ENCODE measurements around the gene GALP. TPM values are rescaled to one million over a fixed set of nuclear protein-coding genes. Genes with fewer than 3 reads are reported as not detected.

Gene GALP
- total RNA-seq, 1 donor from 2014 or later = not detected

- Histone ChIP-seq H3K36me3 (peaks cover 32 to 77% of the 10 kb centered on the region in 2 donors), H3K4me1 (no peaks in the 10 kb centered on the region), H3K4me3 (no peak overlapping the region), H3K27ac (no peak overlapping the region), H3K27me3 (no peaks in the 10 kb centered on the region), H3K9me3 (no peaks in the 10 kb centered on the region)
- DNase-seq (ENCODE audit: low spot score in 2 of 2) = no peak
- intact Hi-C loops (cut with DNase I) = no loop called here
- TF ChIP-seq, protein P1, sequence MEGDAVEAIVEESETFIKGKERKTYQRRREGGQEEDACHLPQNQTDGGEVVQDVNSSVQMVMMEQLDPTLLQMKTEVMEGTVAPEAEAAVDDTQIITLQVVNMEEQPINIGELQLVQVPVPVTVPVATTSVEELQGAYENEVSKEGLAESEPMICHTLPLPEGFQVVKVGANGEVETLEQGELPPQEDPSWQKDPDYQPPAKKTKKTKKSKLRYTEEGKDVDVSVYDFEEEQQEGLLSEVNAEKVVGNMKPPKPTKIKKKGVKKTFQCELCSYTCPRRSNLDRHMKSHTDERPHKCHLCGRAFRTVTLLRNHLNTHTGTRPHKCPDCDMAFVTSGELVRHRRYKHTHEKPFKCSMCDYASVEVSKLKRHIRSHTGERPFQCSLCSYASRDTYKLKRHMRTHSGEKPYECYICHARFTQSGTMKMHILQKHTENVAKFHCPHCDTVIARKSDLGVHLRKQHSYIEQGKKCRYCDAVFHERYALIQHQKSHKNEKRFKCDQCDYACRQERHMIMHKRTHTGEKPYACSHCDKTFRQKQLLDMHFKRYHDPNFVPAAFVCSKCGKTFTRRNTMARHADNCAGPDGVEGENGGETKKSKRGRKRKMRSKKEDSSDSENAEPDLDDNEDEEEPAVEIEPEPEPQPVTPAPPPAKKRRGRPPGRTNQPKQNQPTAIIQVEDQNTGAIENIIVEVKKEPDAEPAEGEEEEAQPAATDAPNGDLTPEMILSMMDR (IDR thresholded peaks at IDR 0.05) = no peak
Measured at GRCh38 chr19:56156768-56157167, 19.0 kb upstream of the GALP start.

DNA sequence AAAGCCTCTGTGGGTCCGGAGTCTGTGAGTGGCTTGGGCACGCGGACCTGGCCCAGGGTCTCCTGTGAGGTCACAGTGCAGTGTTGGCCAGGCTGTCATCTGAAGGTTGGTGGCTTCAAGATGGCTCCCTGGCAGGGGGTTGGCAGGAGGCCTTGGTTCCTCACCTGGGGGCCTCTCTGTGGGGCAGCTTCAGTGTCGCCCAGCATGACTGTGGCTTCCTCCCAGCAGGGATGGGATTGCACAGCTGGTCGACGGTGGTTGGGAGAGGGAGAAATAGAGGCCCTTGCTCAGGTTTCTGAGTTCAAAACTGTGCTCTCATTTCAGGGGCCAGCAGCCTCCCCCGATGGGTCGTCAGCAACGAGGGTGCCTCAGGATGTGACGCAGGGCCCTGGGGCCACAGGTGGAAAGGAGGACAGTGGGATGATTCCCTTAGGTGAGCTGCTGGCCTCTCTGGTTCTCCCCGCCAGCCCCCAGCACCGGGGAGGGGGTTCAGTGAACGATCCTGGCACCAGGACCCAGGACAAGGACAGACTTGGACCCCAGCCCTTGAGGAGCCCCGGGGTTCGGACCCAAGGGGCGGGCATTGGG lies 17.5 kb upstream of the GALP start:
- intact Hi-C loops (cut with DNase I) = no loop called here
- H3K9me3 ChIP-seq = no peaks in the 10 kb centered on the region
- DNase-seq (ENCODE audit: low spot score in 2 of 2) = no peak
- TF ChIP-seq, protein P1 (IDR thresholded peaks at IDR 0.05) = no peak
- no peaks in the 10 kb centered on the region for H3K4me1 ChIP-seq
- H3K27me3 ChIP-seq = no peaks in the 10 kb centered on the region
- H3K4me3 ChIP-seq = no peak overlapping the region
- peaks cover 32 to 73% of the 10 kb centered on the region in 2 donors for H3K36me3 ChIP-seq
- no peak overlapping the region for H3K27ac ChIP-seq

DNA sequence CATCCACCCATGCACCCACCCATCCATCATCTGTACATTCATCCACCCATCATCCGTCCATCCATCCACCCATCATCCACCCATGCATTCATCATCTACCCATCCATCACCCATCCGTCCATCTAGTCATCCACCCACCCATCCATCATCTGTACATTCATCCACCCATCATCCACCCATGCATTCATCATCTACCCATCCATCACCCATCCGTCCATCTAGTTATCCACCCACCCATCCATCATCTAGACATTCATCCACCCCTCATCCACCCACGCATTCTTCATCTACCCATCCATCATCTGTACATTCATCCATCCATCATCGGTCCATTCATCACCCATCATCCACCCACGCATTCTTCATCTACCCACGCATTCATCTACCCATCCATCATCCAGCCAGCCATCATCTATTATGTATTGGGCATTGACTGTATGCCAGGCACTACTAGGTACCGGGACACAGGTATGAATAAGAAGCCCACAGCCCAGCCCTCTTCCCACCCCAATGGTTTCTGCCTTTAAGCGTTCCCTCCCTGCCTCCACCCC lies 16.7 kb upstream of the GALP start:
- intact Hi-C loops (cut with DNase I) = no loop called here
- TF ChIP-seq, protein P1 (IDR thresholded peaks at IDR 0.05) = no peak
- Histone ChIP-seq H3K36me3 (peaks cover 32 to 68% of the 10 kb centered on the region in 2 donors), H3K27me3 (no peaks in the 10 kb centered on the region), H3K4me3 (no peak overlapping the region), H3K27ac (no peak overlapping the region), H3K9me3 (no peaks in the 10 kb centered on the region), H3K4me1 (no peaks in the 10 kb centered on the region)
- DNase-seq (ENCODE audit: low spot score in 2 of 2) = no peak

- Histone ChIP-seq H3K9me3 (no peaks in the 10 kb centered on the region), H3K4me3 (no peak overlapping the region), H3K4me1 (no peaks in the 10 kb centered on the region), H3K27ac (no peak overlapping the region), H3K36me3 (peaks cover 32 to 63% of the 10 kb centered on the region in 2 donors), H3K27me3 (no peaks in the 10 kb centered on the region)
- intact Hi-C loops (cut with DNase I) = no loop called here
- TF ChIP-seq, protein P1 (IDR thresholded peaks at IDR 0.05) = no peak
- DNase-seq (ENCODE audit: low spot score in 2 of 2) = no peak
Measured at GRCh38 chr19:56159622-56160271, 16.1 kb upstream of the GALP start.

- Histone ChIP-seq H3K9me3 (no peaks in the 10 kb centered on the region), H3K4me3 (no peak overlapping the region), H3K27me3 (no peaks in the 10 kb centered on the region), H3K36me3 (peaks cover 29 to 48% of the 10 kb centered on the region in 2 donors), H3K4me1 (no peaks in the 10 kb centered on the region), H3K27ac (no peak overlapping the region)
- intact Hi-C loops (cut with DNase I) = no loop called here
- no peak for DNase-seq (ENCODE audit: low spot score in 2 of 2)
- TF ChIP-seq, protein P1 (IDR thresholded peaks at IDR 0.05) = no peak
Measured at GRCh38 chr19:56161534-56161933, 14.3 kb upstream of the GALP start.

Data from ascending aorta (tissue), 2 donors.